Frontal cortex (tissue), 4 donors: ENCODE results near the gene PDPK1. TPM values are rescaled to one million over a fixed set of nuclear protein-coding genes. Genes with fewer than 3 reads are reported as not detected.
"Not testable (repeated sequence)": the region's sequence is repeated elsewhere in the genome, so short reads cannot be mapped to it uniquely, and the experiment has no call there.

ENCODE experiments used
- DNase-seq, 2 donors: peaks; one replicate each; pipeline ENCODE4 v3.0.0; 2012; ENCODE audit warnings: low spot score in 2 of 2
- FAIRE-seq: peaks from 2 replicates; lab custom pipeline; 2012; peaks lifted over from hg19 to GRCh38; lab: Jason Lieb, UNC
- total RNA-seq: library from RNA; depleted of rRNA; stranded (reverse); fragments of >200 nt; gene quantifications from one replicate; pipeline ENCODE4 v1.2.3, GENCODE V29; 2014
- donor health status: control.
- donor health status: control.
- donor health status: control.

PDPK1 gene
- total RNA-seq, 1 donor from 2014 or later, result 28.5 TPM

- DNase-seq, FAIRE-seq: not testable (repeated sequence)
These were observed 63.6 kb downstream of the PDPK1 start for GRCh38 chr16:2601301-2602025.

- not testable (repeated sequence) for FAIRE-seq, DNase-seq
These were observed 64.4 kb downstream of the PDPK1 start for GRCh38 chr16:2602175-2602574.

- peak; percentile 98 to 100 for DNase-seq
- FAIRE-seq, result no peak
These were observed 65.6 kb downstream of the PDPK1 start for GRCh38 chr16:2603165-2604015.

- not testable (repeated sequence) for FAIRE-seq, DNase-seq
These were observed 66.2 kb downstream of the PDPK1 start for GRCh38 chr16:2604016-2604369.

GRCh38 chr16:2606820-2607219 lies 69.0 kb downstream of the PDPK1 start:
- FAIRE-seq, result not testable (repeated sequence)

GRCh38 chr16:2609345-2609744 lies 71.5 kb downstream of the PDPK1 start:
- not testable (repeated sequence) for FAIRE-seq, DNase-seq

More at GRCh38 chr16:2606820-2607219, 69.0 kb downstream of the PDPK1 start:
- DNase-seq, result not testable (repeated sequence)

GRCh38 chr16:2609827-2610470 lies 72.1 kb downstream of the PDPK1 start:
- FAIRE-seq (no peak), DNase-seq (no peak)

- FAIRE-seq, result no peak
- no peak for DNase-seq
These were observed 73.1 kb downstream of the PDPK1 start for GRCh38 chr16:2610781-2611498.

- DNase-seq (no peak), FAIRE-seq (no peak)
These were observed 73.7 kb downstream of the PDPK1 start for GRCh38 chr16:2611499-2611862.

GRCh38 chr16:2611877-2612276 lies 74.1 kb downstream of the PDPK1 start:
- DNase-seq, FAIRE-seq: not testable (repeated sequence)

- not testable (repeated sequence) for FAIRE-seq
These were observed 75.4 kb downstream of the PDPK1 start for GRCh38 chr16:2613251-2613650.

GRCh38 chr16:2614761-2615191 lies 77.0 kb downstream of the PDPK1 start:
- FAIRE-seq, result no peak

More at GRCh38 chr16:2613251-2613650, 75.4 kb downstream of the PDPK1 start:
- DNase-seq, result not testable (repeated sequence)

GRCh38 chr16:2618964-2619363 lies 81.1 kb downstream of the PDPK1 start:
- not testable (repeated sequence) for FAIRE-seq, DNase-seq

More at GRCh38 chr16:2614761-2615191, 77.0 kb downstream of the PDPK1 start:
- DNase-seq, result no peak

- FAIRE-seq, DNase-seq: not testable (repeated sequence)
These were observed 81.8 kb downstream of the PDPK1 start for GRCh38 chr16:2619628-2620027.

- DNase-seq, FAIRE-seq: not testable (repeated sequence)
These were observed 83.0 kb downstream of the PDPK1 start for GRCh38 chr16:2620870-2621269.

GRCh38 chr16:2621395-2621794 lies 83.6 kb downstream of the PDPK1 start:
- DNase-seq, FAIRE-seq: not testable (repeated sequence)

- FAIRE-seq, result not testable (repeated sequence)
These were observed 89.3 kb downstream of the PDPK1 start for GRCh38 chr16:2627075-2627474.

GRCh38 chr16:2631203-2631602 lies 93.4 kb downstream of the PDPK1 start:
- not testable (repeated sequence) for DNase-seq, FAIRE-seq

More at GRCh38 chr16:2627075-2627474, 89.3 kb downstream of the PDPK1 start:
- DNase-seq, result not testable (repeated sequence)

- not testable (repeated sequence) for DNase-seq, FAIRE-seq
These were observed 94.5 kb downstream of the PDPK1 start for GRCh38 chr16:2632291-2632690.
